Esophagus muscularis mucosa (tissue), 4 donors: Measurements from ENCODE around the gene ARAP3. TPM values are rescaled to one million over a fixed set of nuclear protein-coding genes. Genes with fewer than 3 reads are reported as not detected.

Source experiments
- DNase-seq: peaks from one replicate; pipeline ENCODE4 v3.0.0-alpha.2; 2017; ENCODE audit errors: extremely low spot score
- H3K27ac ChIP-seq, 4 donors: fragments of 200-600 bp; sonication (generic); replicated peaks in 1 of 4; 1 replicate in 3 of 4; 2 replicates in 1 of 4; pipeline ENCODE4 v1.5.1; 2016 to 2019; ENCODE audit warnings: mild to moderate bottlenecking in 1 of 4
- H3K27me3 ChIP-seq, 4 donors: fragments of 200-600 bp; sonication (generic); one replicate each; pipeline versions ENCODE4 v1.5.1 to v1.6.0; 2016 to 2019
- H3K36me3 ChIP-seq, 4 donors: fragments of 200-600 bp; sonication (generic); one replicate each; pipeline ENCODE4 v1.5.1; 2016 to 2019
- H3K4me1 ChIP-seq, 4 donors: fragments of 200-600 bp; sonication (generic); one replicate each; pipeline ENCODE4 v1.5.1; 2016 to 2019
- H3K4me3 ChIP-seq, 4 donors: fragments of 200-600 bp; sonication (generic); 1 replicate in 2 of 4; 2 replicates in 2 of 4; pipeline ENCODE4 v1.5.1; 2016 to 2019; ENCODE audit warnings: mild to moderate bottlenecking in 4 of 4, moderate library complexity in 1 of 4
- H3K9me3 ChIP-seq, 4 donors: fragments of 200-600 bp; sonication (generic); 1 replicate in 3 of 4; 2 replicates in 1 of 4; pipeline ENCODE4 v1.5.1; 2016 to 2019
- CTCF ChIP-seq, 3 experiments: fragments of 200-600 bp in 2 of 3; fragments of 450-650 bp in 1 of 3; sonication (generic) in 2 of 3; IDR thresholded peaks; one replicate each; pipeline ENCODE4 v1.5.1; 2017 to 2019; ENCODE audit warnings: antibody characterized with exemption in 3 of 3, mild to moderate bottlenecking in 2 of 3, moderate library complexity in 1 of 3
- EP300 ChIP-seq: sonication (generic); formaldehyde crosslinking; IDR thresholded peaks from one replicate; pipeline ENCODE4 v1.6.1; 2017; ENCODE audit warnings: antibody characterized with exemption
- POLR2A ChIP-seq: fragments of 450-650 bp; IDR thresholded peaks from one replicate; pipeline ENCODE4 v1.6.1; 2017; ENCODE audit warnings: antibody characterized with exemption, moderate library complexity, mild to moderate bottlenecking, low read depth
- POLR2AphosphoS5 ChIP-seq, 2 donors: sonication (generic); formaldehyde crosslinking; IDR thresholded peaks; one replicate each; pipeline ENCODE4 v1.6.1; 2017; ENCODE audit warnings: antibody characterized with exemption in 2 of 2
- WGBS: methylation state at CpG from one replicate; pipeline ENCODE4 v1.1.5; 2018; 5-methylcytosine and 5-hydroxymethylcytosine counted together
- intact Hi-C: fragments of 100-400 bp; cut with DNase I; formaldehyde crosslinking; loops from one replicate; pipeline ENCODE4 v1.15.1; 2023
- total RNA-seq, 4 donors: library from RNA; depleted of rRNA; stranded (reverse); fragments of >200 nt; gene quantifications; one replicate each; pipeline versions ENCODE4 v1.1.0 to v1.2.1, GENCODE V29; 2016

The ARAP3 gene
- total RNA-seq, 4 donors from 2014 or later = 4.1 to 9.2 (median 7.6) TPM

GRCh38 chr5:141672071-141672840, 9.8 kb downstream of the ARAP3 start:
- Histone ChIP-seq H3K27ac (no peak overlapping the region), H3K4me3 (no peak overlapping the region), H3K9me3 (no peaks in the 10 kb centered on the region), H3K36me3 (peaks cover 0 to 51% (median 15%) of the 10 kb centered on the region in 4 donors), H3K4me1 (no peaks in the 10 kb centered on the region), H3K27me3 (no peaks in the 10 kb centered on the region)
- intact Hi-C loops = no loop called here
- 96% methylated on average over 19 of the region's 23 CpGs for WGBS
- DNase-seq = no peak
- TF ChIP-seq POLR2A = no peak
- TF ChIP-seq CTCF (IDR thresholded peaks at IDR 0.05) = no peak
- no peak for TF ChIP-seq POLR2AphosphoS5 (IDR thresholded peaks at IDR 0.05)
- no peak for TF ChIP-seq EP300

GRCh38 chr5:141669520-141669919, 12.5 kb downstream of the ARAP3 start:
- intact Hi-C loops = no loop called here
- H3K27me3 ChIP-seq = no peaks in the 10 kb centered on the region
- no peaks in the 10 kb centered on the region for H3K9me3 ChIP-seq
- peaks cover 0 to 47% (median 15%) of the 10 kb centered on the region in 4 donors for H3K36me3 ChIP-seq
- DNase-seq = no peak
- WGBS = 82% methylated on average over 4 of the region's 4 CpGs
- H3K27ac ChIP-seq = no peak overlapping the region
- TF ChIP-seq EP300 (no peak), POLR2AphosphoS5 (IDR thresholded peaks at IDR 0.05) (no peak), CTCF (IDR thresholded peaks at IDR 0.05) (no peak), POLR2A (no peak)
- H3K4me1 ChIP-seq = peaks cover 0 to 7% (median 6%) of the 10 kb centered on the region in 4 donors
- H3K4me3 ChIP-seq = no peak overlapping the region

GRCh38 chr5:141668601-141669265, 13.3 kb downstream of the ARAP3 start:
- intact Hi-C loops = no loop called here
- Histone ChIP-seq H3K4me1 (peaks cover 0 to 7% (median 6%) of the 10 kb centered on the region in 4 donors), H3K4me3 (no peak overlapping the region), H3K27me3 (no peaks in the 10 kb centered on the region), H3K9me3 (no peaks in the 10 kb centered on the region), H3K36me3 (peaks cover 0 to 54% (median 15%) of the 10 kb centered on the region in 4 donors), H3K27ac (no peak overlapping the region)
- 77% methylated on average over 8 of the region's 8 CpGs for WGBS
- no peak for DNase-seq
- no peak for TF ChIP-seq POLR2A
- no peak for TF ChIP-seq EP300
- no peak for TF ChIP-seq CTCF (IDR thresholded peaks at IDR 0.05)
- TF ChIP-seq POLR2AphosphoS5 (IDR thresholded peaks at IDR 0.05) = no peak

GRCh38 chr5:141665995-141666940, 15.8 kb downstream of the ARAP3 start:
- Histone ChIP-seq H3K9me3 (no peaks in the 10 kb centered on the region), H3K27me3 (no peaks in the 10 kb centered on the region), H3K36me3 (peaks cover 0 to 60% (median 7%) of the 10 kb centered on the region in 4 donors), H3K4me3 (no peak overlapping the region), H3K4me1 (peaks cover 0 to 7% (median 6%) of the 10 kb centered on the region in 4 donors), H3K27ac (no peak overlapping the region)
- DNase-seq = no peak
- WGBS = 87% methylated on average over 18 of the region's 18 CpGs
- intact Hi-C loops = no loop called here
- TF ChIP-seq CTCF (IDR thresholded peaks at IDR 0.05) (no peak), POLR2AphosphoS5 (IDR thresholded peaks at IDR 0.05) (no peak), POLR2A (no peak), EP300 (no peak)
